Measurements from ENCODE around the gene TCN2.

DNA sequence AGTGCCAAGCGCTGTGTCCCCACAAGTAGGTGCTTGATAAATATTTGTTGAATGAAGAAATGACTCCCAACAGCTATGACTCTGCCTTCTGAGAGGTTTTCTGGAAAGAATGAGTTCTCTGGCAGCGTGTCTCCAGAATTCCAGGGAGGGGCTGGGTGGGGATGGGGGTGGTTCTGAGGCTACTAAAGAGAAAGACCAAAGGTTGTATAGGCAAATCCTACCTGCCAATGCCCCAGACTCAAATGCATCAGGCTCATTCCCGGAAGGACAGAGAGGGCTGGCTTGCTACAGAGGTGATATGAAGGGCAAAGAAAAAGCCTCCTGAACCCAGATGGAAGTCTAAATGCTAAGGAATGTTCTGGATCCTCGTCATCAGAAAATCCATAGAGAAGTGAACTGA lies 58.8 kb downstream of the TCN2 start:
- TF ChIP-seq, protein P1, sequence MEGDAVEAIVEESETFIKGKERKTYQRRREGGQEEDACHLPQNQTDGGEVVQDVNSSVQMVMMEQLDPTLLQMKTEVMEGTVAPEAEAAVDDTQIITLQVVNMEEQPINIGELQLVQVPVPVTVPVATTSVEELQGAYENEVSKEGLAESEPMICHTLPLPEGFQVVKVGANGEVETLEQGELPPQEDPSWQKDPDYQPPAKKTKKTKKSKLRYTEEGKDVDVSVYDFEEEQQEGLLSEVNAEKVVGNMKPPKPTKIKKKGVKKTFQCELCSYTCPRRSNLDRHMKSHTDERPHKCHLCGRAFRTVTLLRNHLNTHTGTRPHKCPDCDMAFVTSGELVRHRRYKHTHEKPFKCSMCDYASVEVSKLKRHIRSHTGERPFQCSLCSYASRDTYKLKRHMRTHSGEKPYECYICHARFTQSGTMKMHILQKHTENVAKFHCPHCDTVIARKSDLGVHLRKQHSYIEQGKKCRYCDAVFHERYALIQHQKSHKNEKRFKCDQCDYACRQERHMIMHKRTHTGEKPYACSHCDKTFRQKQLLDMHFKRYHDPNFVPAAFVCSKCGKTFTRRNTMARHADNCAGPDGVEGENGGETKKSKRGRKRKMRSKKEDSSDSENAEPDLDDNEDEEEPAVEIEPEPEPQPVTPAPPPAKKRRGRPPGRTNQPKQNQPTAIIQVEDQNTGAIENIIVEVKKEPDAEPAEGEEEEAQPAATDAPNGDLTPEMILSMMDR (IDR thresholded peaks at IDR 0.05; ENCODE audit: insufficient read depth, low read length, poor library complexity, severe bottlenecking) = no peak
- TF ChIP-seq EZH2phosphoT487 (conservative IDR thresholded peaks at IDR 0.05; ENCODE audit: low read length) = no peak

Data from SU-DHL-6 (cell line).